GM12801 (cell line): ENCODE data around the gene EPB41L5.

Experiments
- TF ChIP-seq, protein P1 (sequence below): IDR thresholded peaks from one replicate; pipeline ENCODE4 v1.5.1; 2011; ENCODE audit warnings: control low read depth; ENCODE audit not compliant: insufficient read length; ENCODE audit errors: extremely low read depth

Gene EPB41L5

DNA sequence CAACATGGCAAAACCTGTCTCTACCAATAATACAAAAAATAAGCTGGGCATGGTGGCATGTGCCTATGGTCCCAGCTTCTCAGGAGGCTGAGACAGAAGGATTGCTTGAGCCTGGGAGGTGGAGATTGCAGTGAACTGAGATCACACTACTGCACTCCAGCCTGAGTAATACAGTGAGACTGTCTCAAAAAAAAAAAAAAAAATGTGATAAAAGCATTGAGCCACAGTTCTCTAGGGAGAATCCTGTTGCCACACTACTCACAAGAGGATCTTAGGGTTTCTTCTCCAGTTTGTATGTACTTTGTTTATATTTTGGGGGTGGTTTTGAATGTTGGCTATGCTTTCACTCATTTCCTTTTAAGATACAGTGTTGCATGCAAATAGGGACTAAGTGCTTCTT, 148.3 kb downstream of the EPB41L5 start:
- TF ChIP-seq, protein P1, sequence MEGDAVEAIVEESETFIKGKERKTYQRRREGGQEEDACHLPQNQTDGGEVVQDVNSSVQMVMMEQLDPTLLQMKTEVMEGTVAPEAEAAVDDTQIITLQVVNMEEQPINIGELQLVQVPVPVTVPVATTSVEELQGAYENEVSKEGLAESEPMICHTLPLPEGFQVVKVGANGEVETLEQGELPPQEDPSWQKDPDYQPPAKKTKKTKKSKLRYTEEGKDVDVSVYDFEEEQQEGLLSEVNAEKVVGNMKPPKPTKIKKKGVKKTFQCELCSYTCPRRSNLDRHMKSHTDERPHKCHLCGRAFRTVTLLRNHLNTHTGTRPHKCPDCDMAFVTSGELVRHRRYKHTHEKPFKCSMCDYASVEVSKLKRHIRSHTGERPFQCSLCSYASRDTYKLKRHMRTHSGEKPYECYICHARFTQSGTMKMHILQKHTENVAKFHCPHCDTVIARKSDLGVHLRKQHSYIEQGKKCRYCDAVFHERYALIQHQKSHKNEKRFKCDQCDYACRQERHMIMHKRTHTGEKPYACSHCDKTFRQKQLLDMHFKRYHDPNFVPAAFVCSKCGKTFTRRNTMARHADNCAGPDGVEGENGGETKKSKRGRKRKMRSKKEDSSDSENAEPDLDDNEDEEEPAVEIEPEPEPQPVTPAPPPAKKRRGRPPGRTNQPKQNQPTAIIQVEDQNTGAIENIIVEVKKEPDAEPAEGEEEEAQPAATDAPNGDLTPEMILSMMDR = no peak

DNA sequence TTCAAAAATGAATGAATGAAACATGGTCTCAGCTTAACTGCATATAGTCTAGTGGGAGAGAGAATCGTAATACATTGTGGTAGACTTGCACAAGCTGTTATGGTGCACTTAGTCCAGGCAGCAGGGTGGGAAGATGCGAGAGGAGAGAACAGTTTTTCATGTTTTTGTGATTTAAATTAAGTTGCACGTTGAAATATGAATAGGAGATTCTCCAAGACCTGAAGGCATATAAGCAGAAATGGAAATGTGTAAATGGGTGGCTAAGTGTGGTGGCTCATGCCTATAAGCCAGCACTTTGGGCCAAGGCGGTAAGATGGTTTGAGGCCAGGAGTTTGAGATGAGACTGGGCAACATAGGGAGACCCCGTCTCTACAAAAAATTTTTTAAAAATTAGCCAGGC, 149.8 kb downstream of the EPB41L5 start:
- TF ChIP-seq, protein P1 = no peak

DNA sequence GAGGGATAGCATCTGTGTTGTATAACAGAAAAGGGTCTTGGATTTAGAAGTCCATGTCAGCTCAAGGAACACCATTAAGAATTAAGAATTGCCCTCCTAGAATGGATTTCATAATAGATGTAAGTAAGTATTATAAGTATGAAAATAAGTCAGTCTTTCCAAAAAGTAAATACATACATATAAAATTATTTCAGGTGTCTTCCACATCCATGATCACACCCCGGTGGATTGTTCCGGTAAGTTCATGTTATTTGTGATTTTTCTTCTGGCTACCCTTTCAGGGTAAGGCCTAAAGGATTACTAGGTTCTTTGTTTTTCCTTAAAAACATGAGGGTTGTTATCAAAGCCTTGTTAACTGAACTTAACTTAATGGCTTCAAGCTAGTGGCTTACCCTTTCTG, 154.4 kb downstream of the EPB41L5 start:
- TF ChIP-seq, protein P1 = no peak

DNA sequence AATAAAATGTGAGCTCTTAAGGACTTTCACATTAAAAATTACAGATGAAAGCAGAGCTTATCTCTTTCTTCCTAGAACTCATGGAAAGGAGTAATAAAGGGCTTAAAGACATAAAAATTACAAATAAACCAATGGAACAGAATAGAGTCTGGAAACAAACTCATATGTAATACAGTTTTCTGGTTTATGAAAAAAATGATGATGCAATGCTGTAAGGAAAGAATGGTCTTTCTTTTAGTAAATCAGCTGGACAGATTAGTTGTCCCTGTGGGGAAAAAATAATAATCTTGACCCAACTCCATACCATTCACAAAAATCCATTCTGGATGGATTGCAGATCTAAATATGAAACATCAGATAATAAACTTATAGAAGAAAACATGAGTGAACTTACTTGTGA, 156.1 kb downstream of the EPB41L5 start:
- TF ChIP-seq, protein P1 = no peak

DNA sequence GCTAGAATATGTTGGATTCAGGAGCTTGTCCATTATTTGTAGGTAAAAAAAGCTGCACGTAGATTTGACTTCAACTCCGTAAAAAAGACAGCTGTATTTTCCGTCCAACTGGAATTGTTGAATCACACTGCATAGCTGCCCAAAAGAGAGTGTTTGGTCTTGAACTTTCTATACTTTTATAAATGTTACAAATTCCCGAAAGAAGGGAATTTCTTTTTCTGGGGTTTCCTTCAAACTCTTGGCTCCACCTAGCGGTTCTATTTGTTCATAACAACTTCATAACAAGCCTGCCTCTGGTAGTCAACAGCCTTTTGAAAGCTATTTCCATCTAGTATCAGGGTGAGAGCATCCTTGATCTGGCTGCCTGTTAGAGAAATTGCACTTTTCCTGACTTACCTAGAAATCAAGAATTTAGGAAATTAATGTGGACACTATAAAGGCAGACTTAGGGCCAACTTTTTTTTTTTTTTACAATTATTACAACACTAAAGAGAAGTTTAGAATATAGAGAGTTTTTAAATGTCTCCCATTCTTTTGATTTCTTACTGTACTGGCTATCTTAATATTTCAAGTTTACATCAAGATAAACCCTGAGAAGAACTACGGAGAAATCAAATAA, 162.2 kb downstream of the EPB41L5 start:
- TF ChIP-seq, protein P1 = no peak

DNA sequence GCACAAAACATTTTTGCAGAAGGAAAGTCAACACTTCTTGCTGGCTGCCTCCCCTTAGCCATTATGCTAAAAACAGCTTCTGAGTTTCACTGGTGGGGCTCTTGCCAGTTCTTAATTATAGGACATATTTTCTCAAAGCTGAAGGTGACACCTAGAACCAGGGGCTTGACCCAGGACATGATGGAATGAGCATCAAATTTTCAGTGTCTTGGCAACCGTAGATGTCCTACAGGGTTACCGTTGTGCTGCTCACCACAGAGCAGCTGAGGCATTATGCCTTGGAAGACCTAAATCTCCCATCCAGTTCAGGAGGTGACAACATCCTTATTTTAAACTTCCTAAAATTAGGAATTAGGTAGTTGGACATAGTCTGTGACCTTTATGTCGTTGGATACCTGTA, 163.6 kb downstream of the EPB41L5 start:
- TF ChIP-seq, protein P1 = no peak

DNA sequence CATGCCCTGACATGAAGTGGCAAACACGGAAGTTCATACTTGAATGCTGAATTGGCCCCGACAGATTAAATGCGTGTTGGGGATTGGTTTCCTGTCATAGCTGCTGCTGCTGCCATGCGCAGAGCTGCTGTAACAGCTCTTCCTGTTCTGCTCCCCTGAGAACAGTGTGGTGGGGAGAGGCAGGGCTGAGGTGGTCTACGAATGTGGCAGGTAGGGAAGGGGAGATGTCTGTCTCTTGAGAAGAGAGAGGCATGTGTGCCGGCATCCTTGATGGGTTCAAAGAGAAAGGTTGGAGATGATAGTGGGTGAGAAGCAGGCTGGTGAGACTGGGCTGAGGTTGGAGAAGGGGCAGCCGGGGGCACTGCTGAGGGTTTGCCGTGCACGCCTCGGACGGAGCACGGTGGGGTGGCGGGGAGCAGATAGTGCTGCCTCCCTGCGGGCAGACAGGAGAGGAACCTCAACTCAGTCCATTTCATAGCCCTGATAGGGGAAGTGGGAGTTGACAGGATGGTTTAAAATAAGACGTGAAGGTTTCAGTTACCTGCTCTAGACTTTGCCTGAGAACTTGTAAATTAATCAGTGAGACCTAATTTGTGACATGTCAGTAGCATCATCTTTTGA, 164.2 kb downstream of the EPB41L5 start:
- TF ChIP-seq, protein P1 = peak; percentile 3

DNA sequence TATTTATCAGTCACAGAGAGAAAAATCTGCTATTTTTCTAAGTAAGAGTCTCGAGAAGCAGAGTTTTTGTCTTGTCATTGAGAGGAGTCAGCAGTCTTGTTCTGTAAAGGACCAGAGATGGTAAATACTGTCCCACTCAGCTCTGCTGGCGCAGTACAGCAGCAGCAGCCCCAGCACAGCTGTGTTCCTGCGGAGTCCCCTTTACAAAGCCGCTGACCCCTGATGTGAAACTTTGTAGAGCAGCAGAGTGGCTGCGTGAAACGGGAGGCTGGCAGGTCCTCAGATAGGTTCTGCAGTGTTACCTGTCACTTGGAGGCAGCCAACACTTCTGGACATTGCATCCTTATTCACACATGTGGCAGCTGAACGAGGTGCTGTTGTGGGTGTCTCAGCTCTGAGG, 165.1 kb downstream of the EPB41L5 start:
- TF ChIP-seq, protein P1 = no peak
